GM21381 (cell line): ENCODE results near the gene CHN1.

Experiments
- ATAC-seq: cut with Tn5 transposase; IDR thresholded peaks from one replicate; pipeline ENCODE4 v1.9.1; 2021; ENCODE audit warnings: mild to moderate bottlenecking, moderate library complexity; ENCODE audit not compliant: unreplicated experiment

The CHN1 gene

GRCh38 chr2:174929786-174930185 is 75.4 kb downstream of the CHN1 start:
- no peak for ATAC-seq

- ATAC-seq, result no peak
Measured at GRCh38 chr2:174925046-174925784, 80.0 kb downstream of the CHN1 start.

- ATAC-seq, result no peak
Measured at GRCh38 chr2:174924061-174924693, 81.0 kb downstream of the CHN1 start.

- no peak for ATAC-seq
Measured at GRCh38 chr2:174919947-174920595, 85.1 kb downstream of the CHN1 start.

- ATAC-seq, result no peak
Measured at GRCh38 chr2:174918886-174919526, 86.2 kb downstream of the CHN1 start.

- no peak for ATAC-seq
Measured at GRCh38 chr2:174916270-174916930, 88.8 kb downstream of the CHN1 start.

GRCh38 chr2:174914853-174915760 is 90.1 kb downstream of the CHN1 start:
- no peak for ATAC-seq

GRCh38 chr2:174908284-174908683 is 96.9 kb downstream of the CHN1 start:
- no peak for ATAC-seq

- ATAC-seq, result no peak
Measured at GRCh38 chr2:174903264-174903556, 102.0 kb downstream of the CHN1 start.

- ATAC-seq, result no peak
Measured at GRCh38 chr2:174902506-174903263, 102.5 kb downstream of the CHN1 start.

GRCh38 chr2:174901075-174901474 is 104.1 kb downstream of the CHN1 start:
- no peak for ATAC-seq

GRCh38 chr2:174897286-174897685 is 107.9 kb downstream of the CHN1 start:
- ATAC-seq, result no peak

GRCh38 chr2:174893018-174893417 is 112.2 kb downstream of the CHN1 start:
- ATAC-seq, result no peak

GRCh38 chr2:174892546-174892945 is 112.6 kb downstream of the CHN1 start:
- ATAC-seq, result no peak

GRCh38 chr2:174888646-174889271 is 116.4 kb downstream of the CHN1 start:
- no peak for ATAC-seq

- no peak for ATAC-seq
Measured at GRCh38 chr2:174888146-174888545, 117.0 kb downstream of the CHN1 start.

GRCh38 chr2:174882416-174882815 is 122.8 kb downstream of the CHN1 start:
- no peak for ATAC-seq

- no peak for ATAC-seq
Measured at GRCh38 chr2:174881678-174882077, 123.5 kb downstream of the CHN1 start.

- no peak for ATAC-seq
Measured at GRCh38 chr2:174878537-174879147, 126.5 kb downstream of the CHN1 start.
